LNCAP (cell line): ENCODE data around the gene ACP6.
A peak's percentile ranks its signal among the peaks of the same experiment; 100 is the strongest.

Source experiments
- CTCF ChIP-seq: fragments of 450-650 bp; IDR thresholded peaks from 2 replicates; pipeline ENCODE4 v1.5.1; 2017; ENCODE audit warnings: mild to moderate bottlenecking

Gene ACP6

GRCh38 chr1:147670319-147671001 is at the start of gene ACP6:
Gene ACP6, minus strand, starts transcription at chr1:147670524. Its CDS starts 476 bp downstream, at chr1:147670048.
- no peak for TF ChIP-seq CTCF

- TF ChIP-seq CTCF = no peak
These were observed 49.4 kb upstream of the ACP6 start for GRCh38 chr1:147719711-147720225.

- TF ChIP-seq CTCF = no peak
These were observed 48.8 kb upstream of the ACP6 start for GRCh38 chr1:147719029-147719698.

- TF ChIP-seq CTCF = no peak
These were observed 47.4 kb upstream of the ACP6 start for GRCh38 chr1:147717706-147718097.

- no peak for TF ChIP-seq CTCF
These were observed 46.9 kb upstream of the ACP6 start for GRCh38 chr1:147717051-147717705.

GRCh38 chr1:147712605-147713004 is 42.3 kb upstream of the ACP6 start:
- no peak for TF ChIP-seq CTCF

GRCh38 chr1:147700042-147701006 is 30.0 kb upstream of the ACP6 start:
- peak; percentile 98 for TF ChIP-seq CTCF
